AG04450 (cell line): Measurements from ENCODE around the gene SKIDA1. TPM values are rescaled to one million over a fixed set of nuclear protein-coding genes. Genes with fewer than 3 reads are reported as not detected.

Experiments
- CTCF ChIA-PET: fragments of 300-600, 350-600 bp; formaldehyde crosslinking; extraction: SDS; loops from one replicate; lab custom pipeline; 2022; ENCODE audit warnings: antibody characterized with exemption, inconsistent platforms; lab: Charles Lee
- POLR2A ChIA-PET: fragments of 350-600 bp; formaldehyde crosslinking; extraction: SDS; loops from one replicate; lab custom pipeline; 2021; ENCODE audit warnings: antibody characterized with exemption, inconsistent platforms; lab: Yijun Ruan, JAX
- DNase-seq: peaks from one replicate; pipeline ENCODE4 v3.0.0-alpha.2; 2011; ENCODE audit warnings: low read depth, low spot score
- H3K27ac ChIP-seq: one replicate; pipeline ENCODE4 v1.5.1; 2012; ENCODE audit warnings: low read depth, low read length, control low read depth
- H3K27me3 ChIP-seq: one replicate; pipeline ENCODE4 v1.6.0; 2012; ENCODE audit warnings: low read length; ENCODE audit not compliant: control insufficient read depth, insufficient read depth
- H3K4me3 ChIP-seq: 2 replicates; pipeline ENCODE4 v1.5.1; 2011; ENCODE audit warnings: mild to moderate bottlenecking, low read depth, low read length, control low read depth
- H3K9me3 ChIP-seq: 2 replicates; pipeline ENCODE4 v1.5.1; 2012; ENCODE audit warnings: low read length; ENCODE audit not compliant: control insufficient read depth, insufficient read depth
- polyA plus RNA-seq: library from polyadenylated mRNA; depleted of rRNA; stranded (reverse); fragments of >200 nt; gene quantifications from 2 replicates; pipeline ENCODE4 v1.2.3, GENCODE V29; 2011
- TF ChIP-seq, protein P1 (sequence below): IDR thresholded peaks from 2 replicates; pipeline ENCODE4 v1.5.1; 2011; ENCODE audit warnings: low read depth, low read length, control low read depth, inconsistent platforms

The SKIDA1 gene
- polyA plus RNA-seq, 1 experiment, result 0.62 TPM

DNA sequence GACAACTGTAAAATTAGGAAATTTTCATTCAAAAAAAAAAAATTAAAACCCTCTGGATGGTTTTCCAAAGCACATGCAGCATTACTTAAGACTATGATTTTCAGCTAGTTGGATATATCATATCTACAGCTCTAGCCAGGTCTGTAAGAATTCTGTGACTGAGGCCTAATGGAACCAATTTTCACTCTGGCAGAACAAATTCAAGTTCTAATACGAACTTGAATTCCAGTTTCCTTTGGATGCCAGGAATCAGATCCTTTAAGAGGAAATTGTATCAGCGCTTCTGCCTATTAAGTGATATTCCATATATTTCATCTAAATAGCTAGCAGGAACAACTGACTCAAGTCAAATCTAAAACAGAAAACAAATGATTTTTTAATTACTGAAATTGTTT is 34.8 kb downstream of the SKIDA1 start:
- CTCF ChIA-PET, result no interaction called here

DNA sequence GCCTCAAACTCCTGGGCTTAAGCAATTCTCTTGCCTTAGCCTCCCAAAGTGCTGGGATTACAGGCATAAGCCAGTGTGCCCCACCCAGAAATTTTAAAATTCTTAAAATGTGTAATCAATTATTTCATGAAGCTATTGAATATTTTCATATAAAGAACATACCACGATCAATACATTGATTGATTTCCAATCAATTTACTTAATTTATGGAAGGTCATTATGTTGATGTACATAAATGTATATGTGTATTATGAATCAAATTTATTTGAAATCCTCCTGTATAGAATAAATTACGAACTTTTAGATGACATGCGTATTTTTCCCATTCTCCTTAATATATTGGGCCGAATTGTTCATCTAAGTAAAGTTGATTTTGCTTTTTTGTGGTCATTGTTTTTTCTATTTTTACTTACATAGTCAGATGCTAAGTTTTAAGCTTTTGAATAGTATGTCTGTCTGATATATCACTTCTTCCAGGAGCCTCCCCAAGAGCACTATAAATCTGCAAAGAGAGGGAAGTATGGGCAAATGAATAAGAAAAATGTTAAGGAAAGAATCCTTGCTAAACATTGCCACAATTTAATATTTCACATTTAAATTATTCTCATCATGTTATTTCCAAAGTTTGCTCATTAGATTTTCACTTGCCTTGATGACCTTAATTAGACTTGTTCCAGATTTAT is 35.3 kb downstream of the SKIDA1 start:
- POLR2A ChIA-PET, result no interaction called here
- CTCF ChIA-PET, result interaction anchor here (1.1 to 3.1 kb wide), 2 partner anchors 212 to 242 kb away, joined by 4 to 28 read pairs; no protein-coding TSS in a partner anchor
- H3K27ac ChIP-seq, result no peak overlapping the region
- no peak overlapping the region for H3K4me3 ChIP-seq
- no peaks in the 10 kb centered on the region for H3K9me3 ChIP-seq
- DNase-seq, result no peak
- TF ChIP-seq, protein P1, sequence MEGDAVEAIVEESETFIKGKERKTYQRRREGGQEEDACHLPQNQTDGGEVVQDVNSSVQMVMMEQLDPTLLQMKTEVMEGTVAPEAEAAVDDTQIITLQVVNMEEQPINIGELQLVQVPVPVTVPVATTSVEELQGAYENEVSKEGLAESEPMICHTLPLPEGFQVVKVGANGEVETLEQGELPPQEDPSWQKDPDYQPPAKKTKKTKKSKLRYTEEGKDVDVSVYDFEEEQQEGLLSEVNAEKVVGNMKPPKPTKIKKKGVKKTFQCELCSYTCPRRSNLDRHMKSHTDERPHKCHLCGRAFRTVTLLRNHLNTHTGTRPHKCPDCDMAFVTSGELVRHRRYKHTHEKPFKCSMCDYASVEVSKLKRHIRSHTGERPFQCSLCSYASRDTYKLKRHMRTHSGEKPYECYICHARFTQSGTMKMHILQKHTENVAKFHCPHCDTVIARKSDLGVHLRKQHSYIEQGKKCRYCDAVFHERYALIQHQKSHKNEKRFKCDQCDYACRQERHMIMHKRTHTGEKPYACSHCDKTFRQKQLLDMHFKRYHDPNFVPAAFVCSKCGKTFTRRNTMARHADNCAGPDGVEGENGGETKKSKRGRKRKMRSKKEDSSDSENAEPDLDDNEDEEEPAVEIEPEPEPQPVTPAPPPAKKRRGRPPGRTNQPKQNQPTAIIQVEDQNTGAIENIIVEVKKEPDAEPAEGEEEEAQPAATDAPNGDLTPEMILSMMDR, result no peak
- H3K27me3 ChIP-seq, result no peaks in the 10 kb centered on the region

More for the DNA sequence above, 34.8 kb downstream of the SKIDA1 start:
- Histone ChIP-seq H3K4me3 (no peak overlapping the region), H3K9me3 (no peaks in the 10 kb centered on the region), H3K27me3 (no peaks in the 10 kb centered on the region), H3K27ac (no peak overlapping the region)
- TF ChIP-seq, protein P1, result no peak
- no peak for DNase-seq
- POLR2A ChIA-PET, result no interaction called here

DNA sequence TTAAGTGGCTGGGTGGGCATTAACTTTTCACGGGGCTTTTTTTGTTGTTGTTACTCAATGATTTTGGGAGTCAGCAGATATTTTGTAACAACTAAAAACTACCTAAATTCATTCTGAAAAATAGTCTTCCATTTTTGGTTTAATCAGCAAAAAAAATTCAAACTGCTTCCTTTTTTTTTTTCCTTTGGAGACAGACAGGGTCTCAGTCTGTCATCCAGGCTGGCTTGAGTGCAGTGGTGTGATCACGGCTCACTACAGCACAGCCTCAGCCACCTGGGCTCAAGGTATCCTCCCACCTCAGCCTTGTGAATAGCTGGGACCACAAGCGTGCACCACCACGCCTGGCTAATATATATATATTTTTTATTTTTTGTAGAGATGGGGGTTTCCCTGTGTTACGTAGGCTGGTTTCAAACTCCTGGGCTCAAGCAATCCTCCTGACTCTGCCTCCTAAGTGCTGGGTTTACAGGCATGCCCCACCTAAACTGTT is 36.5 kb downstream of the SKIDA1 start:
- CTCF ChIA-PET, result interaction anchor here (0.5 to 3.1 kb wide), 4 partner anchors 185 to 521 kb away, joined by 3 to 28 read pairs (median 4); no protein-coding TSS in a partner anchor
- no peak for DNase-seq
- no peak overlapping the region for H3K27ac ChIP-seq
- no peak overlapping the region for H3K4me3 ChIP-seq
- TF ChIP-seq, protein P1, result no peak
- H3K9me3 ChIP-seq, result no peaks in the 10 kb centered on the region
- POLR2A ChIA-PET, result interaction anchor here (0.7 kb wide), 1 partner anchor 224 kb away, joined by 3 read pairs; no protein-coding TSS in a partner anchor
- H3K27me3 ChIP-seq, result no peaks in the 10 kb centered on the region

DNA sequence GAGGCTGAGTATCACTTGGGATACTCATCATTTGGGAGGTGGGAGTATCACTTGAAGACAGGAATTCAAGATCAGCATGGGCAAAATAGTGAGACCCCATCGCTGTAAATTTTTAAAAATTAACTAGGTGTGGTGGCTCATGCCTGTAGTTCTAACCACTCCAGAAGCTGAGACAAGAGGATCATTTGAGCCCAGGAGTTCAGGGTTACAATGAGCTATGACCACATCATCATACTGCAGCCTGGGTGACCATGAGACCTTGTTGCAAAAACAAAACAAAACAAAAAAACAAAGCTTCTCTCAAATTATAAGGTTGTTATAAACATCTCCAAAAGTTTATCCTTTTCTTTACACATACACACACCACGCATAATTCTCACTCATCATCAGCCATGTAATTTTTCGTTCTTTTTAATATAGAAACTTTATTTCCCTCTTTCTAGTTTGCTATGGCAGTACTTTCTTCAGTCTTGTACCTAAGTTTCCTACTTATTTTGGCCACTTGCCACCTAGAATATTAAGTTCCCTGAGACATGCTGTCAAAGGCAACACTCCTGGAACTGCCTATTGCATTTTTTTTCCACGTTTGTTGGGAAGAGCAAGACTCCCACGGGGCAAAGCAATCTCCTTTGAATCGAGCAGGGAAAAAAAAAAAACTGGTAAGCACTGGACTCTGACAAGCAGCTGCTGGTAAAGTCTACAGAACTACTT is 37.1 kb downstream of the SKIDA1 start:
- Histone ChIP-seq H3K27me3 (no peaks in the 10 kb centered on the region), H3K27ac (no peak overlapping the region), H3K4me3 (no peak overlapping the region), H3K9me3 (no peaks in the 10 kb centered on the region)
- TF ChIP-seq, protein P1, result no peak
- no peak for DNase-seq
- ChIA-PET CTCF (interaction anchor here (0.5 to 3.1 kb wide), 3 partner anchors 185 to 522 kb away, joined by 3 to 28 read pairs (median 4); no protein-coding TSS in a partner anchor), POLR2A (interaction anchor here (0.7 kb wide), 1 partner anchor 224 kb away, joined by 3 read pairs; no protein-coding TSS in a partner anchor)
